ENCODE data around the gene GRAMD4.

GRCh38 chr22:46719921-46720320 lies 99.7 kb downstream of the GRAMD4 start:
- TF ChIP-seq EZH2phosphoT487 (IDR thresholded peaks at IDR 0.05; ENCODE audit: borderline replicate concordance, low read length) (no peak), CTCF (conservative IDR thresholded peaks at IDR 0.05; ENCODE audit: low read depth, low read length) (no peak)
